HepG2 (cell line): ENCODE results near the gene ATP11A. TPM values are rescaled to one million over a fixed set of nuclear protein-coding genes. Genes with fewer than 3 reads are reported as not detected.
A peak's percentile ranks its signal among the peaks of the same experiment; 100 is the strongest.

ENCODE experiments used
- BCLAF1 ChIP-seq: fragments of 450-650 bp; IDR thresholded peaks from 2 replicates; pipeline ENCODE4 v1.6.1; 2017; ENCODE audit warnings: mild to moderate bottlenecking
- E2F2 ChIP-seq: sonication (generic); formaldehyde crosslinking; IDR thresholded peaks from 2 replicates; pipeline ENCODE4 v1.4.0; 2020; ENCODE audit warnings: missing genetic modification reagents, borderline replicate concordance
- HNF4A ChIP-seq: sonication (generic); formaldehyde crosslinking; IDR thresholded peaks from 2 replicates; pipeline ENCODE4 v1.4.0; 2020; ENCODE audit warnings: missing genetic modification reagents
- HNF4G ChIP-seq, 2 experiments: sonication (generic) in 1 of 2; formaldehyde crosslinking in 1 of 2; IDR thresholded peaks; 2 replicates each; pipeline versions ENCODE4 v1.4.0 to v1.6.1; 2011 to 2020; ENCODE audit warnings: borderline replicate concordance in 2 of 2, low read depth in 2 of 2, mild to moderate bottlenecking in 2 of 2, low read length in 1 of 2, missing genetic modification reagents in 1 of 2, moderate library complexity in 1 of 2
- KMT2B ChIP-seq: IDR thresholded peaks from 2 replicates; pipeline ENCODE4 v1.6.1; 2016; ENCODE audit warnings: missing genetic modification reagents, missing compliant biosample characterization
- MBD4 ChIP-seq: IDR thresholded peaks from 2 replicates; pipeline ENCODE4 v1.6.1; 2012; ENCODE audit warnings: low read length, inconsistent platforms, borderline replicate concordance
- MLX ChIP-seq: IDR thresholded peaks from 2 replicates; pipeline ENCODE4 v1.6.1; 2016
- PAXIP1 ChIP-seq: sonication (generic); formaldehyde crosslinking; conservative IDR thresholded peaks from 2 replicates; pipeline ENCODE4 v1.4.0; 2020; ENCODE audit warnings: mild to moderate bottlenecking, missing genetic modification reagents, moderate library complexity
- PRDM15 ChIP-seq: sonication (generic); formaldehyde crosslinking; IDR thresholded peaks from 2 replicates; pipeline ENCODE4 v1.4.0; 2020; ENCODE audit warnings: missing genetic modification reagents
- ZBTB39 ChIP-seq: sonication (generic); formaldehyde crosslinking; IDR thresholded peaks from 2 replicates; pipeline ENCODE4 v1.5.0; 2020; ENCODE audit warnings: missing genetic modification reagents
- ZFP36 ChIP-seq: fragments of 150-350 bp; IDR thresholded peaks from 2 replicates; pipeline ENCODE4 v1.6.1; 2018; ENCODE audit warnings: borderline replicate concordance, low read length, low read depth; ENCODE audit not compliant: partially characterized antibody
- ZSCAN25 ChIP-seq: sonication (generic); formaldehyde crosslinking; IDR thresholded peaks from 2 replicates; pipeline ENCODE4 v1.8.0; 2022; ENCODE audit warnings: mild to moderate bottlenecking, missing genetic modification reagents
- polyA plus RNA-seq, 8 experiments: library from polyadenylated mRNA; depleted of rRNA in 3 of 8; stranded (reverse) in 7 of 8; unstranded in 1 of 8; fragments of >200 nt; fragmentation: Illumina TruSeq in 4 of 8; extraction: Trizol in 4 of 8; gene quantifications; 2 replicates each; pipeline versions ENCODE4 v1.2.1 to v1.2.3, GENCODE V29; 2011 to 2016; ENCODE audit warnings: low read depth in 4 of 8, missing spikeins in 1 of 8, mixed read lengths in 1 of 8; ENCODE audit not compliant: insufficient read depth in 1 of 8
- total RNA-seq, 5 experiments: library from RNA; depleted of rRNA; stranded (reverse); fragments of >200 nt; fragmentation: Illumina TruSeq; extraction: Trizol; gene quantifications; 2 replicates each; pipeline ENCODE4 v1.2.3, GENCODE V29; 2016; ENCODE audit warnings: low read depth in 1 of 5

ATP11A gene
- total and polyA plus RNA-seq, 2 of the 13 experiments (the other 11 are each of a cell fraction or from before 2014, with no cell fraction given), result 18.4 to 20.1 TPM

- TF ChIP-seq ZFP36, result no peak
- no peak for TF ChIP-seq BCLAF1
- peak; percentile 92 for TF ChIP-seq HNF4A (CRISPR knock-in tag)
- TF ChIP-seq MLX (CRISPR knock-in tag), result no peak
- peak; percentile 88 for TF ChIP-seq PAXIP1 (CRISPR knock-in tag)
- 0 out of 2 replicates have a peak, but pooled peaks have one; percentile 44 for TF ChIP-seq KMT2B (CRISPR knock-in tag)
- TF ChIP-seq MBD4, result no peak
- TF ChIP-seq E2F2 (CRISPR knock-in tag), result no peak
- TF ChIP-seq ZSCAN25 (CRISPR knock-in tag), result 0 out of 2 replicates have a peak, but pooled peaks have one; percentile 29
- no peak for TF ChIP-seq ZBTB39 (CRISPR knock-in tag)
- no peak for TF ChIP-seq PRDM15 (CRISPR knock-in tag)
- peak; percentile 82 for TF ChIP-seq HNF4G (IDR thresholded peaks at IDR 0.05; ENCODE audit: borderline replicate concordance, low read depth, low read length)
- 0 out of 2 replicates have a peak, but pooled peaks have one; percentile 50 for TF ChIP-seq HNF4G (CRISPR knock-in tag; IDR thresholded peaks at IDR 0.05; ENCODE audit: borderline replicate concordance, low read depth)
These were observed 239.3 kb downstream of the ATP11A start (continued) for GRCh38 chr13:112928972-112929782.
